ENCODE measurements around the gene CEP85. TPM values are rescaled to one million over a fixed set of nuclear protein-coding genes. Genes with fewer than 3 reads are reported as not detected.

Gene CEP85
- total RNA-seq, 4 donors from 2014 or later, result 8.6 to 73.8 (median 13.6) TPM

DNA sequence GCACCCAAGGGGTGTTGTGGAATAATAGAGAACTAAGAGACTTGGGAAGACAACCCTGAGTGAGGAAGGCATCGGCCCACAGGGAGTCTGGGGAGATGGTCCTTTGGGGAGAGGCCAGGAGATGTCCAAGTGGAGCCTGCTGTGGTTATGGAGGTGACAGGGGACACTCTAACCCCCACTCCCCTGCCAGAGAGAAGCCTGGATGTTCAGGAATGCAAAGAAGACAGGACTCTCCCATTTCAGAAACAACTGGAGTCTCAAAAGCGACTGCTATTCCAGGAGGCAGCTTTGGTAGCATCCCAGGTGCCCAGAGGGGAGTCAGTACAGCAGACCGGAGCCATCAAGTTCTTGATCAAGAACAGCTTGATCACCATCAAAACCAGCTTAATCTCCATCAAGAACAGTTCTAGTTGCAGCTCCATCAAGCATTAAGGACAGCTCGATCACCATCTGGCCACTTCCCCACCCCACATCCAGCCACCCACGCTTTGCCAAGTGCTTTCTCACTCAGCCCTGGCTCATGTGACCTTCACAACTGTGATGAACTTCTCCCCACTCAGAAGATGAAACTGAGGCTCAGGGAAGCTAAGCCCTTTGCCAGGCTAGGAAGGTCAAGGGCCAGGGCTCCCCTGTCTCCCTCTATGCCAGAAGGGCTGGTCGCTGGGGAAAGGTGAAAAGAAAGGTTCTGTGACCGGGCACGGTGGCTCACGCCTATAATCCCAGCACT lies 84.5 kb downstream of the CEP85 start:
- intact Hi-C loops (cut with DNase I; ENCODE audit: low total_unique reads) (no loop called here), in situ Hi-C loops (cut with MboI; ENCODE audit: low pct_ligation_motif_present in 1 of 4, low pct_unique_long_range_greater_than_20kb in 1 of 4, low sequenced_read_pairs in 3 of 4) (no loop called here)
- H3K4me3 ChIP-seq, result peak overlapping the region in 2 of 4 donors; percentile 11 to 44

DNA sequence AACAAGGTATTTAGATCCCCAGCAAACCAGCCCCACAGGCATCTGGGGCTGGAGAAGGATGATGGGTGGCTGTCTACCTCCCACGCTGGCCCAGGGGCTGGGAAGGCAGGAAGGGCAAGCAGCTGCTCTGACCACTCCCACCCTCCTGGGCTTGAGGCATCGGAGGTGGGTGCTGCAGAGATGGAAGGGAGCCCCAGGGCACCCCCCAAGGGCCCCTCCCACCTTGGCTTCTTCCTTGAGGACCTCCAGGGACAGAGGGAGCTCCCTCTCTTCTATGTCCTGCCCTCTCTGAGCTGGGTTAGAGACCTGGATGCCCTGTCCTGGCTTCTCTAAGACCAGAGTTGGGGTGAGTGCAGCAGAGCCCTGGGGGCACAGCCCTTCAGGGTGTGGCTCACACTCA lies 86.9 kb downstream of the CEP85 start:
- H3K9me3 ChIP-seq, result no peaks in the 10 kb centered on the region
- H3K4me3 ChIP-seq, result no peak overlapping the region
- TF ChIP-seq POLR2AphosphoS5 (IDR thresholded peaks at IDR 0.05), result no peak
- TF ChIP-seq EP300 (IDR thresholded peaks at IDR 0.05; ENCODE audit: low read depth), result no peak
- TF ChIP-seq, protein P1, sequence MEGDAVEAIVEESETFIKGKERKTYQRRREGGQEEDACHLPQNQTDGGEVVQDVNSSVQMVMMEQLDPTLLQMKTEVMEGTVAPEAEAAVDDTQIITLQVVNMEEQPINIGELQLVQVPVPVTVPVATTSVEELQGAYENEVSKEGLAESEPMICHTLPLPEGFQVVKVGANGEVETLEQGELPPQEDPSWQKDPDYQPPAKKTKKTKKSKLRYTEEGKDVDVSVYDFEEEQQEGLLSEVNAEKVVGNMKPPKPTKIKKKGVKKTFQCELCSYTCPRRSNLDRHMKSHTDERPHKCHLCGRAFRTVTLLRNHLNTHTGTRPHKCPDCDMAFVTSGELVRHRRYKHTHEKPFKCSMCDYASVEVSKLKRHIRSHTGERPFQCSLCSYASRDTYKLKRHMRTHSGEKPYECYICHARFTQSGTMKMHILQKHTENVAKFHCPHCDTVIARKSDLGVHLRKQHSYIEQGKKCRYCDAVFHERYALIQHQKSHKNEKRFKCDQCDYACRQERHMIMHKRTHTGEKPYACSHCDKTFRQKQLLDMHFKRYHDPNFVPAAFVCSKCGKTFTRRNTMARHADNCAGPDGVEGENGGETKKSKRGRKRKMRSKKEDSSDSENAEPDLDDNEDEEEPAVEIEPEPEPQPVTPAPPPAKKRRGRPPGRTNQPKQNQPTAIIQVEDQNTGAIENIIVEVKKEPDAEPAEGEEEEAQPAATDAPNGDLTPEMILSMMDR (IDR thresholded peaks at IDR 0.05), result no peak
- TF ChIP-seq POLR2A (IDR thresholded peaks at IDR 0.05), result no peak
- H3K4me1 ChIP-seq, result peaks cover 4 to 11% (median 6%) of the 10 kb centered on the region in 4 donors
- intact Hi-C loops (cut with DNase I; ENCODE audit: low total_unique reads), result loop anchor here (2.0 kb wide), 1 partner anchor 42 kb away; no protein-coding TSS in a partner anchor
- no peaks in the 10 kb centered on the region for H3K27me3 ChIP-seq
- no peak for DNase-seq
- peak overlapping the region in 2 of 4 donors; percentile 5 to 13 for H3K27ac ChIP-seq
- no peaks in the 10 kb centered on the region for H3K36me3 ChIP-seq
- in situ Hi-C loops (cut with MboI; ENCODE audit: low pct_ligation_motif_present in 1 of 4, low pct_unique_long_range_greater_than_20kb in 1 of 4, low sequenced_read_pairs in 3 of 4), result loop anchor here in 3 of 4 donors (5.0 to 10.0 kb wide), 2 partner anchors 44 to 46 kb away; no protein-coding TSS in a partner anchor
- WGBS, 2 donors (ENCODE audit: low coverage in 1 of 2), result 56% methylated on average over 2 of the region's 2 CpGs; no CpG with 5 or more reads in 1 of the 2 donors

More for the DNA sequence above, 84.5 kb downstream of the CEP85 start:
- Histone ChIP-seq H3K27ac (peak overlapping the region; percentile 62 to 72 (median 64)), H3K36me3 (no peaks in the 10 kb centered on the region), H3K4me1 (peaks cover 4 to 22% (median 6%) of the 10 kb centered on the region in 4 donors), H3K27me3 (no peaks in the 10 kb centered on the region), H3K9me3 (no peaks in the 10 kb centered on the region)
- DNase-seq, result peak; percentile 46
- 73% methylated on average over 9 of the region's 9 CpGs; no CpG with 5 or more reads in 1 of the 2 donors for WGBS, 2 donors (ENCODE audit: low coverage in 1 of 2)
- TF ChIP-seq POLR2A (IDR thresholded peaks at IDR 0.05) (no peak), POLR2AphosphoS5 (IDR thresholded peaks at IDR 0.05) (no peak), EP300 (IDR thresholded peaks at IDR 0.05; ENCODE audit: low read depth) (no peak)
- TF ChIP-seq, protein P1 (IDR thresholded peaks at IDR 0.05), result no peak

DNA sequence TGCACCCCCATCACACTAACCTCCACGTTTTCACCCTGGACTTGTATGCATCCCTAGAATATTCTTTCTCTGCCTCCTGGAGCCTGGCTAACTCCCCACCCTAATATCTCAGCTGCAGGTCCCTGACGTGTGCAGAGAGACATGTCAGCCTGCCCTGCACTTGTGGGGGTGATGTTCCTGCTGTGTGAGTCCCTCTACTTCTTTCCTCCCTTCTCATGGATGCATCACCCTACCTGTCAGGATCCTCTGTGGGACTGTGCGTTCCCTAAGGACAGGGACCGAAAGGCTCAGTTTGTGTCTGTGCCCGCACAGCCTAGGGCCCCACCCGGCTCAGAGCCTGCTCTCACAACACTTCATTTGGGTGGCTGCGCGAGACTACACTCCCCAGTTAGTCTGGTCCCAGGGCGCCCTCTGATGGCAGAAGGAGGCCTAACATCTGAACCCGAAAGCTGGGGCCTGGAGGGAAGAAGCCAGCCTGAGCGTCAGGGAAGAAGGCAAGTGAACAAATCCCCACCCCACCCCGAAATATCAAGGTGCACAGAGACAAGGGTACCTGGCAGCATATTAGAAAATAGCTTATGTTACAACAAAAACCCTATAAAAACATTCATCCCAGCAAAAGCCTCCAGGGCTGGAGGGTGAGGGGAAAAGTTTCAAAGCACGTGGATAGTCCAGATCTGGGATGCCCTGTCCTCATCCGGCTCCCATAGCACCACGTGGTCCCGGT lies 87.5 kb downstream of the CEP85 start:
- in situ Hi-C loops (cut with MboI; ENCODE audit: low pct_ligation_motif_present in 1 of 4, low pct_unique_long_range_greater_than_20kb in 1 of 4, low sequenced_read_pairs in 3 of 4) (loop anchor here in 3 of 4 donors (5.0 to 10.0 kb wide), 2 partner anchors 44 to 47 kb away; no protein-coding TSS in a partner anchor), intact Hi-C loops (cut with DNase I; ENCODE audit: low total_unique reads) (loop anchor here (2.0 kb wide), 1 partner anchor 43 kb away; no protein-coding TSS in a partner anchor)
- no peak overlapping the region for H3K4me3 ChIP-seq
- H3K4me1 ChIP-seq, result peaks cover 4 to 11% (median 6%) of the 10 kb centered on the region in 4 donors
- H3K9me3 ChIP-seq, result no peaks in the 10 kb centered on the region
- H3K36me3 ChIP-seq, result no peaks in the 10 kb centered on the region
- H3K27me3 ChIP-seq, result no peaks in the 10 kb centered on the region
- TF ChIP-seq POLR2A (IDR thresholded peaks at IDR 0.05), result no peak
- TF ChIP-seq, protein P1 (IDR thresholded peaks at IDR 0.05), result peak; percentile 84 to 96 (median 91)
- WGBS, 2 donors (ENCODE audit: low coverage in 1 of 2), result 14 to 50% methylated on average over 2 to 16 of the region's 16 CpGs
- peak overlapping the region in 2 of 4 donors; percentile 5 to 13 for H3K27ac ChIP-seq
- peak; percentile 96 for DNase-seq

DNA sequence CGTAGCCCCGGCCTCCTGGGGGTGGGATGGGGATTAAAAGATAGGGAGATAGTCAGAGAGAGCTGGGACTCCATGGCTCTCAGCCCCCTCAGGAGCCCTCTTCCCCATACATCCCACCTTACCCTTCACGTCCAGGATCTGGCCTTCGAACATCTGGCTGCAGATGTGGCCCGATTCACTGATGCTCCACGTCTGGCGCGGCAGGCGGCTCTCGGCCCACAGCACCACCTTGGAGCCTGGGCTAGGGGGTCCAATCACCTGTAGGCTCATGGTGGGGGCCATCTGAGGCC lies 88.0 kb downstream of the CEP85 start:
- intact Hi-C loops (cut with DNase I; ENCODE audit: low total_unique reads) (no loop called here), in situ Hi-C loops (cut with MboI; ENCODE audit: low pct_ligation_motif_present in 1 of 4, low pct_unique_long_range_greater_than_20kb in 1 of 4, low sequenced_read_pairs in 3 of 4) (loop anchor here in 3 of 4 donors (5.0 to 10.0 kb wide), 2 partner anchors 45 to 47 kb away; no protein-coding TSS in a partner anchor)
- H3K4me3 ChIP-seq, result no peak overlapping the region
- DNase-seq, result no peak
- no peak overlapping the region for H3K27ac ChIP-seq
- peaks cover 4 to 11% (median 6%) of the 10 kb centered on the region in 4 donors for H3K4me1 ChIP-seq
- no peak for TF ChIP-seq POLR2A (IDR thresholded peaks at IDR 0.05)
- TF ChIP-seq POLR2AphosphoS5 (IDR thresholded peaks at IDR 0.05), result no peak
- TF ChIP-seq, protein P1 (IDR thresholded peaks at IDR 0.05), result no peak
- TF ChIP-seq EP300 (IDR thresholded peaks at IDR 0.05; ENCODE audit: low read depth), result no peak
- WGBS, 2 donors (ENCODE audit: low coverage in 1 of 2), result 69% methylated on average over 10 of the region's 10 CpGs; no CpG with 5 or more reads in 1 of the 2 donors
- H3K9me3 ChIP-seq, result no peaks in the 10 kb centered on the region
- H3K36me3 ChIP-seq, result no peaks in the 10 kb centered on the region
- no peaks in the 10 kb centered on the region for H3K27me3 ChIP-seq
